GM12874 (cell line): ENCODE data around the gene PHYH.

Experiments used
- TF ChIP-seq, protein P1 (sequence below): IDR thresholded peaks from 2 replicates; pipeline ENCODE4 v1.5.1; 2011; ENCODE audit warnings: low read depth, mild to moderate bottlenecking, control low read depth, low read length, moderate library complexity; ENCODE audit not compliant: insufficient read depth

Gene PHYH

DNA sequence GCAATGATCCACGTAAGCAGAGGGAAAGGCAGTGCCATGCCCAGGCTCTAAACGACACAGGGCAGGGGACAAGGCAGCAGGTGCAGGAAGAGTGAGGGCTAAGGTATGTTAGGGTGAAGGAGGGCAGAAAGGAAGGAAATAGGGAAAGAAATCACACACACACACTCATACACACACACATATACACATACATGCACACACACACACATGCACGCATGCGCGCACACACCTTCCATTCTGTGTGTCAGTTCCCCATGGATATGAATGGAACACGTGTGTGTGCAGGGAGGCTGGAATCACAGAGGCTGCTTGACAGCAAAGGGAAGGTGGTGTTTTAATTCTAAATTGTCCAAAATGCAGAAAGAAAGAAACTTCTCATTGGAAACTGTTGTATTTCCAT is 6.2 kb upstream of the PHYH start:
- TF ChIP-seq, protein P1, sequence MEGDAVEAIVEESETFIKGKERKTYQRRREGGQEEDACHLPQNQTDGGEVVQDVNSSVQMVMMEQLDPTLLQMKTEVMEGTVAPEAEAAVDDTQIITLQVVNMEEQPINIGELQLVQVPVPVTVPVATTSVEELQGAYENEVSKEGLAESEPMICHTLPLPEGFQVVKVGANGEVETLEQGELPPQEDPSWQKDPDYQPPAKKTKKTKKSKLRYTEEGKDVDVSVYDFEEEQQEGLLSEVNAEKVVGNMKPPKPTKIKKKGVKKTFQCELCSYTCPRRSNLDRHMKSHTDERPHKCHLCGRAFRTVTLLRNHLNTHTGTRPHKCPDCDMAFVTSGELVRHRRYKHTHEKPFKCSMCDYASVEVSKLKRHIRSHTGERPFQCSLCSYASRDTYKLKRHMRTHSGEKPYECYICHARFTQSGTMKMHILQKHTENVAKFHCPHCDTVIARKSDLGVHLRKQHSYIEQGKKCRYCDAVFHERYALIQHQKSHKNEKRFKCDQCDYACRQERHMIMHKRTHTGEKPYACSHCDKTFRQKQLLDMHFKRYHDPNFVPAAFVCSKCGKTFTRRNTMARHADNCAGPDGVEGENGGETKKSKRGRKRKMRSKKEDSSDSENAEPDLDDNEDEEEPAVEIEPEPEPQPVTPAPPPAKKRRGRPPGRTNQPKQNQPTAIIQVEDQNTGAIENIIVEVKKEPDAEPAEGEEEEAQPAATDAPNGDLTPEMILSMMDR = no peak

DNA sequence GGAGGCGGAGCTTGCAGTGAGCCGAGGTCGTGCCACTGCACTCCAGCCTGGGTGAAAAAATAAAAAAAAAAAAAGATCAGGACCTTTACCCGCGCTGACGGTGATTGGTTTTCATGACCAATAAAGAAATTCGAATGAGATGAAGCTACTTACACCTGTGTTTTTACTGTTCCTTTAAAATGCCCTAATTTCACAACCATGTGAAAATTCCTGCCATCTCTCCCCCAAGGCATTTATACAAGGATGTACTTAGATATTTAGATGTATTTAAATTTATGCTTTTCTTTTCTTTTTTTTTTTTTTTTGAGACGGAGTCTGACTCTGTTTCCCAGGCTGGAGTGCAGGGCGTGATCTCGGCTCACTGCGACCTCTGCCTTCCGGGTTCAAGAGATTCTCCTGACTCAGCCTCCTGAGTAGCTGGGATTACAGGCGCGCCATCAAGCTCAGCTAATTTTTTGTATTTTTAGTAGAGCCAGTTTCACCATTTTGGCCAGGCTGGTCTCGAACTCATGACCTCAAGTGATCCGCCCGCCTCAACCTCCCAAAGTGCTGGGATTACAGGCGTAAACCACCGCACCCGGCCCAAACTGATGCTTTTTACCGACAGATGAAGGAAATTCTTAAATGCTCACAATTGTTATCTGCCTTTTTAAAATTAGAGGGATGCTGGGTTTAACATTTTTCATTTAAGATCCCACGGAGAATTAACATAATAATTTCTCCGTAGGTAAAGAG is 3.1 kb upstream of the PHYH start:
- TF ChIP-seq, protein P1 = no peak

DNA sequence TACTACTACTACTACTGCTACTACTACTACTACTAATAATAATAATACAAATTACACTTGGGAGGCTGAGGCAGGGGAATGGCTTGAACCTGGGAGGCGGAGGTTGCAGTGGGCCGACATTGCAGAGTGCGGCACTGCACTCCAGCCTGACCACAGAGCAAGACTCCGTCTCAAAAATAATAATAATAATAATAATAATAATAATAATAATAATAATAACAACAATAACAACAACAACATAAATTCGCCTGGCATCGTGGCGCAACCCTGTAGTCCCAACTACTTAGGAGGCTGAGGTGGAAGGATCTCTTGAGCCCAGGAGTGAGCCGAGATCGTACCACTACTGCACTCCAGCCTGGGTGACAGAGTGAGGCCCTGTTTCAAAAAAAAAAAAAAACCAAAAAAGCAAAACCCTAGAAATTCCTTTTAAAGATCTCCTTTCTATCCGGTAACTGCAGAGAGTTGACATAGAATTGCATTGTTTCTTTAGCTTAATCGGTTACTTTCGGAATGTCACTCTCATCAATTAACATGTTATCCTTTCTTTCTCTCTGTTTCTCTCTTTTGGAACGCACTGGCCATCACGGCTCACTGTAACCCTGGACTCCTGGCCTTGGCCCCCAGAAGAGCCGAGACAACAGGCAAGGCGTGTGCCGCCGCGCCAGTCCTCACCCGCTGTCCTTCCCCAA is 972 bp downstream of the PHYH start:
- TF ChIP-seq, protein P1 = no peak

DNA sequence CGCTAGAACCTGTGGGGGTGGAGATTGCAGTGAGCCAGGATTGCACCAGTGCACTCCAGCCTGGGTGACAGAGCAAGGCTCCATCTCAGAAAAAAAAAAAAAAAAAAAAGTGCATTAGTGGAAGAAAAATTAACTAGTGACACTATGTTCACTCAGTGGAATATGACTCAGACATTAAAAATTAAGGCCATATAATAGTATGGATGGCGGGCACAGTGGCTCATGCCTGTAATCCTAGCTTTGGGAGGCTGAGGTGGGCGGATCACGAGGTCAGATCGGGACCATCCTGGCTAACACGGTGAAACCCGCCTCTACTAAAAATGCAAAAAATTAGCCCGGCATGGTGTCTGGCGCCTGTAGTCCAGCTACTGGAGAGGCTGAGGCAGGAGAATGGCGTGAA is 3.4 kb downstream of the PHYH start:
- TF ChIP-seq, protein P1 = no peak

DNA sequence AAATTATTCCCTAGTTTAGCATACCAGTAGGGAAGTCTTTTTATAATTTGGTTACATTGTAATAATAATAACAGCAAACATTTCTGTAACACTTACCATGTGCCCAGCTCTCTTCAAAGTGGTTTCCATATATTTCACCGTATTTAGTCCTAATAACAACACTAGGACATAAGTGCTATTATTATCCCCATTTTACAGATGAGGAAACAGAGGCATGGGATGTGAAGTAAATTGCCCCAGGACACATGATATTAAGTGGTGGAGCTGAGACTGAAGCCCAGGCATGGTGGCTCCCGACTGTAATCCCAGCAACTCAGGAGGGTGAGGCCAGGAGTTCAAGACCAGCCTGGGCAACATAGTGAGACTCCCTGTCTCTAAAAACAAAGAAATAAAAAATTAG is 5.1 kb downstream of the PHYH start:
- TF ChIP-seq, protein P1 = no peak

DNA sequence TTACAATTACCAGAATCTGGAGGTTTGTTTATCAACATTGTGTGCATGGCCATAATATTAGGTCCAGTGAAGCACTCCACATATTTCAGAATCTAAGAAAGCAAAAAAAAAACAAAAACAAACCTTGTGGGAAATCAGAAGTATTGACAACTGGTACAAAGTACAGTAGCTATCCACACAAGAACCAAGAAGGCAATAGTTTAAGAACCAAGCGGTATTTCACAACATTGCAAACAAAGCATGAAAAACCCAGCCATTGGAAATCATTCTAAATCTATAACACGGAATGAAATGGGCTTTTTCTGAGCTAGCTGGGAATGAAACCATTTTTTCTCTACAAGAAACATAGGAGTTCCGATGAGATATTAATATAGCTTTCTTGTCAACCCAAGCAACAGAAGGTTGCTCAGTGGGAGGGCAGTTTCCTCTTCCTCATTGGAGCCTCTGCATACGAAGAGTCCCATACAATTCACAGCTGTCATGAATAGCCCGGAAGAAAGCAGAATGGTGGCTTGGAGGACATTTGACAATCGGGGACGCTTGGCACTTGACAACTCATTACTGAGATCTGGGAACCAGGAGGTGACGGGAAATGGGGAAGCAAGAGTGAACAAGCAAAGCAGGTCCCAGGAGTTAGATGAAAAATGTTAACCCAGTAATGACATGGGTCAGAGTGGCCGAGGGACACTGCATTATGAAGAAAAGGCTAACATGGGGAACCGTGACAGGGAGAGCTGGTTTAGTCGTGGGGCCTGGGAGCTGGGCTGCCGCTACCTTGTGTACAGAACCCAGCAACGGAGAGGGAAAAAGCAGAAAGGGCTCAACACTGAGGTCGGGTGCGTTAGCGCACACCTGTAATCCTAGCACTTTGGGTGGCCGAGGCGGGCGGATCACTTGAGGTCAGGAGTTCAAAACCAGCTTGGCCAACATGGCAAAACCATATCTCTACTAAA is 7.8 kb downstream of the PHYH start:
- TF ChIP-seq, protein P1 = no peak

DNA sequence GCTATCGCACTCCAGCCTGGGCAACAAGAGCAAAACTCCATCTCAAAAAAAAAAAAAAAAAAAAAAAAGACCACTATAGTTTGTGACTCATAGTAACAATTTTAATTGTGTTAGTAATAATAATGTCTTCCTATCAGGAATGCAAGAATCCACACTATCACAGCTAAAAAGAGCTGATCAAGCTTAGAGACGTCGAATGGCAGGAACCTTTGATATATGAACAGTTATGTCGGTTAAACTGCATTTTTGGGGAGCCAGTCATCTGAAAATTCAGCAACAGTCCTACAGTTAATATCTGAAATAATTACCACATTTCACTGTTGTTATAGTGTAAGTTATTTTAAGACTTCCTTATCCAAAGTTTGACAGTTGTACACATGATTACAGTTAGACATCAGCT is 8.8 kb downstream of the PHYH start:
- TF ChIP-seq, protein P1 = no peak
